GM21526 (cell line): ENCODE measurements around the gene PLPP7.
"Not testable (repeated sequence)": the region's sequence is repeated elsewhere in the genome, so short reads cannot be mapped to it uniquely, and the experiment has no call there.

ENCODE experiments used
- ATAC-seq: cut with Tn5 transposase; IDR thresholded peaks from one replicate; pipeline ENCODE4 v1.9.1; 2021; ENCODE audit warnings: moderate library complexity; ENCODE audit not compliant: unreplicated experiment, low FRiP score

Gene PLPP7

DNA sequence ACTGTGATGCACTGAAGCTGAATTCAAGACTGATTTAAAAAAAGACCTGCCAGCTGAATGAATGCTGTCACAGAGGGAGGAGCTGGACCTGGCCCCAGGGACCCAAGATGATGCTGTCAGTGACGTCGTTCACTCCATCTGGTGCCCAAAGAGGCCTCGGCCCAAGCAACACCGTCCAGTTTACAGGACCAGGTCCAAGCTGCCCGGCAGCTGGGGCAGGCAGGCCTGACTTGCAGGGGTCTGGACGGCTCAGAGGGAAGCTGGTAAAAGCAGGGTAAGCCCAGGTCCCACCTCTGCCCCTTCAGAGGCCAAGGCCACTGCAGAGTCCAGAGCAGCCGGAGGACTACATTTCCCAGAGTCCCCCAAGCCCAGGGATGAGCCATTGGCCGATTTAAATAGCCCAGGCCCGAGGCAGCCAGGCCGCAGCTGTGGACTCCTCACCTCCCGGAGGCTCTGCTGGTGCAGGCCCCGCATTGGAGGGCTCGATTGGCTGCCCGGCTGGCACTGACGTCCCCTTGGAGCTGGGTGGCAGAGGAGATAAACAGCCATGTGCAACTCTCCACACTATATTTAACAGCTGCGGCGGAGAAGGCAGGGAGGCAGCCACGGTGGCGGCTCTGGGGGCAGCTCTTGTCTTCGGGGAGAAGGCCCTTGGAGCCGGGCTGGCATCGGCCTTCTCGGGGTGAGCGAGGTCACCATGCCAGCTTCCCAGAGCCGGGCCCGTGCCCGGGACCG, at the start of gene PLPP7:
TSS of gene PLPP7 (plus strand) at position 423 of the 735 bp plus-strand sequence. CDS start at position 698, 275 bp downstream.
- ATAC-seq = no peak

DNA sequence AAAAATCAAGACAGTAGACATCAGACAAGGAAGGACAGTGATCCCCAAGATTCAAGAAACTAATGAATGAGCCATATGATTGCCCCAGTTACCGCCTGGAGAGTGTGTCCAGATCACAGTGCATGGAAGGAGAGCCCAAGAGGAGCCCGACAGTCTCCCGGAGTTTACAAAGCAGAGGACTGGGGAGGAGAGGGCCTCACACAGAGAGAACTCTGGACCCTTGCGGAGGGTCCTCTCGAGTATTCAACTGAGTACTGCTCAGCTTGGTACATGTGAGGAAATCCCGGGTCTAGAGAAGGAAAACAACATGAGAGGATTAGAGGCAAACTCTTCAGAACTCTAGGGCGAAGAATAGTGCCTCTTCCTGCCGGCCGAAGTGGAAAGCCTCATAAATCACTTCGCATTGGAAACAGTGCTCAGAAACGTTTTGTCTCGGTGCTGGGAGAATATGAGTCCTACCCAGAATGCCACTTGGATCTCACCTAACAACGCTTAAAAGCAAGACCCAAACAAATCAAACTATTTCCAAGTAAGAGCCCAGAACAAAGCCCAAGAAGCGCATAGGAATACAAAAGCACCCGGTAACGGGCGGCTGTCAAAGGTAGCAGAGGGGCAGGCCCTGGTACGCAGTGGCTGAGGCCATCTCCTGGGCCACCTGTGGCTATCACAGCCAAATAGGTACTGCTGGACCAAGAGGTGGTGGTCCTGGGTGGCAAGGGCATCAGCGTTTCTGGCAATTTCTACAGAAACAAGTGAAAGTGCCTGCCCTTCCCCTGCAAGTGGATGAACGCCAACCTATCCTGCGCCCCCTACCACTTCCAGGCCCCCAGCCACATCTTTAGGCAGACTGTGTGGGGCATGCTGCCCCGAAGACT, 49.2 kb upstream of the PLPP7 start:
- ATAC-seq = no peak

DNA sequence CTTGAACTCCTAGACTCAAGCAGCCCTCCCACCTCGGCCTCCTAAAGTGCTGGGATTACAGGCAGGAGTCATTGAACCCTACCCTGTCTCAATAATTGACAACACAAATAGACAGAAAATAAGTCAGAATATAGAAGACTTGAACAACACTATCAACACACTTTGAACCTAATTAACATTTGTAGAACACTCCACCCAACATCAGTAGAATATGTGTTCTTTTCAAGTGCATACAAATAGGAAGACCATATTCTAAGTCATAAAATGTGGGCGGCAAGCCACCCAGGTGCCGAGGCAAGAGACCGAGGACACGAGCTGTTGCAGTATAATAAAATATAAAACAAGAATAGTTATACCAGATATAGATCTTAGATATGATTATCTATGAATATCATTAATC, 45.2 kb upstream of the PLPP7 start:
- not testable (repeated sequence) for ATAC-seq

DNA sequence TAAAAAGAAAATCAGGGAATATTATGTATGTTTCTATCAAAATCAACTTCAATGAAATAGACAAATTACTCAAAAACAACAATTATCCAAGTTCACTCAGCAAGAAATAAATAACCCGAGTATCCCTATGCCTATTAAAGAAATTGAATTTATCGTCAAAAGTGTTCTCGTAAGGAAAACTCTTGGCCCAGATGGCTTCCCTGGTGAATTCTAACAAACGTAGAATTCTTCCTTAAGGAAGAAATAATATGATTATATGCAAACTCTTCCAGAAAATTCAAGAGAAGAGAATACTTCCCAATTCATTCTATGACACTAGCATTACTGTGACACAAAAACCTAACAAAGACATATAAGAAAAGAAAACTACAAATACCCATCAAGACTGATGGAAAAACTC, 42.9 kb upstream of the PLPP7 start:
- ATAC-seq = no peak

DNA sequence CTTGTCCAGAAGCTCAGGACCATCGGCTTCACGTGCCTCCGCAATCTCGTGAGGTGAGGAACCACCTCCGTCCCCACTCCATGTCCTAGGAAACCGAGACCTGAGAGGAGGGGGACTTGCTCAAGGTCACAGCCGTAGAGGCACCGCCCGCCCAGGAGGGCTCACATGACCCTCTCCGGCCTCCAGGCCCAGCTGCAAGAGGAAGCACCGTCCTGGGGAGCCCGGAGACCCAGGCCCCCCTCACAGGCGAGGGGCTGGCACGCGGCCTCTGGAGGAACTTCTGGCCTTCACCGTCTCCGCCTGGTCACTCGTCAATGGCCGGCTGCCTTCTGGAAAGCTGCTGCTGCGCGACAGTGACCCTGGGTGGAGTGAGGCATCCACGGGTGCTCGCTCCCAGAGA, 37.4 kb upstream of the PLPP7 start:
- no peak for ATAC-seq

DNA sequence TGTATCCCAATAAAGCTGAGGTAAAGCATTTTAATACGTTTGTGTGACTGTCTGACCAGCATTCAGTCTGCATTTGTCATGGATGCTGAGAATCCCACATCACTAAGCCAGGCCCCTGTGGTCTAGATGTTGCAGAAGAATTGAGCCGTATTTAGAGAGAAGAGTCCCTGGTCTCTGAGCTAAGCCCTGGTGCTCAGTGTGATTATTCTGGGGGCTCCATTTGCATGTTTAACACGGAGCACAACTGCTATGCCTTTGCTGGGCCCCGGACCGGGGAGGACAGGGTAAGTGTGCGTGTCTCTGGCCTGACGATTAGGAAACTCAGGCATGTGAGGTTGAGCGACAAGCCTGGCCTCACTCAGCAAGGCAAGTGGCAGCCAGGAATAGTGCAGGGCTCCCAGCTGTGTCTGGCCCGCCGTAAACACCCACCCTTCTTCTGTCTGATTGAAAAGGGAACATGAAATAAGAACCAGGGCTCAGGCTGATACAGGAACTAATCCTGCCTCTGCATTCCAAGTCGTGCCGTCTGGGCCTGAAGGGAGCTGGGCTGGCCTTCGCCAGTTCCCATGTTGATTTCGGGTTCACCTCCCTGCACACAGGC, 35.5 kb upstream of the PLPP7 start:
- no peak for ATAC-seq

DNA sequence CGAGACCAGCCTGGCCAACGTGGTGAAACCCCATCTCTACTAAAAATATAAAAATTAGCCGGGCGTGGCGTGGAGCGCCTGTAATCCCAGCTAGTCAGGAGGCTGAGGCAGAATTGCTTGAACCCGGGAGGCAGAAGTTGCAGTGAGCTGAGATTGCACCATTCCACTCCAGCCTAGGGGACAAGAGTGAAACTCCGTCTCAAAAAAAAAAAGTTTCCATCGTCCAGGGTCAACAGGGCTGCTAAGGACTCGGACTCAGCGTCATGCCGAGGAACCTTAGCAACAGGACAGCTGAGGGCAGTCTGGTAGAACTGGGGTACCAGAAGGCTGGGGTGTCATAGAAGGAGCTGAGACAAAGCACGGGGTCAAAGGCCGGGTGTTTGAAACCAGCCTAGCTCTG, 34.9 kb upstream of the PLPP7 start:
- ATAC-seq = no peak

DNA sequence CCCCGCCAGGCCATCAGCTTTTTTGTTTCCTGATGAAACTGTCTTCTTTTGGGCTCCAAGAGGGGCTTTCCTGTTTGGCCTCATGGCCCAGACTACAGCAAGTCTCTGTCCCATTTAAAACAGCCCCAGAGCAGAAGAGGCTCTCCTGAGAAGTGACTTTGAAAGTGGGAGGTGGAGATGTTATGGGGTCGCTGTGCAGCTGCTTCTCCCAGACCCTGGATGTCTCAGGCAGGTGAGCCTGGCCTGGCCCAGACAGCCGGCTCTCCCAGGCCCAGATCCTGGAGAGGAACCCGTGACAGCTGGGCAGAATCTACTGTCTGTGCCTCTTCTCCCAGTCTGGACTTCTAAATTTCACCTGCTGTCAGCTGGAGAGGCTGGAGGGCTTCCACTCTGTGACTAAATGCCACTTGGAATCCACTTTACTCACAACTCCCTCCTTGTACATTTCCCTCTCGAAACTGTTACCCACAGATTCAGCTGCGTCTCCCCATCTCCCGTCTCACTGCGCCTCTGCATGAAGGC, 33.8 kb upstream of the PLPP7 start:
- no peak for ATAC-seq

DNA sequence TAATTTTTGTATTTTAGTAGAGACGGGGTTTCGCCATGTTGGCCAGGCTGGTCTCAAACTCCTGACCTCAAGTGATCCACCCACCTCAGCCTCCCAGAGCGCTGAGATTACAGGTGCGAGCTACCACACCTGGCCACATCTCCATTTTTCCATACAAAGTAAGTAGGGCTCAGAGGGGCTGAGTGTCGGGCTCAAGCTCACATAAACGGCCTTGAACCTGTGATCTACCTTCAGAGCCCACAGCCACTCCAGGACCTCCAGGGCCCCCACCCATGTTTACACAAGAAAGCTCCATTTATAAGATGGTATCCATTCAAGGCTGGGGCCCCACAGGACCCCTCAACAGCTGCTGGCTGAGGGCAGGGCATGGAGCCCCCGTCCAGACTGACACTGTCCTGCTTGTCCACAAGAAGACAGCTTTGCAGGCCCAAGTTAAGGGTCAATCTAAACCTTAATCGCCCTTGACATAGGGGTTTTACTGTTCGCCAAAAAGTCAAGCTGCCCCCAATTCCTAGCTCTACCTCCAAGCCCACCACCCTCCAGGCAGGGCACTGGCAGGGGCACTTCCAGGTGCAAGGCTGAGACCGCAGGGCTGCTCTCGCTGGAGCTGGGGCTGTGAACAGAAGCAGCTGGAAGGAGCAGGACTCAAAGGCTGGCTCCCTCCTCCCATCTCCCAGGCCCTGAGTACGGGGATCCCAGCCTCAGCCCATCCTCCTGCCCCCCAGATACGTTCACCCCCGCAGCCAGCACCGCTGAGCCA, 32.1 kb upstream of the PLPP7 start:
- no peak for ATAC-seq

DNA sequence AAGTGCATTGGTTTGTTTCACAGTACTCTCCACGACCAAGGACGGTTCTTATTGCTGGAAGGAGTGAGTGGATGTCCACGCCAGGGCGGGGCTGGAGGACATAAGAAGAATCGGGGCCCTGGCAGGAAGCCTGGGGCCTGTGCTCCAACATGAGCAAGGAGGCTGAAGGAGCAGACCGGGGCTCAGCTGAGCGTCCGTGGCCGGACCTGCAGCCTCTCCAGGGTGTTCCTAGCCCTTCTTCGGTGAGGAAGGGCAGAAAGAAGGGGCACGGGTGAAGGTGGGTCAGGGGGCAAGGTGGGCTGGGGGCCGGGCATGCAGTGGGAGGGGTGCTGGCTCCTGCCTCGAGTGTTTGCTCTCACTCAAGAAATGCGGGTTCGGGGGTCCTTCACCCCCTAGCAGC, 31.3 kb upstream of the PLPP7 start:
- no peak for ATAC-seq

DNA sequence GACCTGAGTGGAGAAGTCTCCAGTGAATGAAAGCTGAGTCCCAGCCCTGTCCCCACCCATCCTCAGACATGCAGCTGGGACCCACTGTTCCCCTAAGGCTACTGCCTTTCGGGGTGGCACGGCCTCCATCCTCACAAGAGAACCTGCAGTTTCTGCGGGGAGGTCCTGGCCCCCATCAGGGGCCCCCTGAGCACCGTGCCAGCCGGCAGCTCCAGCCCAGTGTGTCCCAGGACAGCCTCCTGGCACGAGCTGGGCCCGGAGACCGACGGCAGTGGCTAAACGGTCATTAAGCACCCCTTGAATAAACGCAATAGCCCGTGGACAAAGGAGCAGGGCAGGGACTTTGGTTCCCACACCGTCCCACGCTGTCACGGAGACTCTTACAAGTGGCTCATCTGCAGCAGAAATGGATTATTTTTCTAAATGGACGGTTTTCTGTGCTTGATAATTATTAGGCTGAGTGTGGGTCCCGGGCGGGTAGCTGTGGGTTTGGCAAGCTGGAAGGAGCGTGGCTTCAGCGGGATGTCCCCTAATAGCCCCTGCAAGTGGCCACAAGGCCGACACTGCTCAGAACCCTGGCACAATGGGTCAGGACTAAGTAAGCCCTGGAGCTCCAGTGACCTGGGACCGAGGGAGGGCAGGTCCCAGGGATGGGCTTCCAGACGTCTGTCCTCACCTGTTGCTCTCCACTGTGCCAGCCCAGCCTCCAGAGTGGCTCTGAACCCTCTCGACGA, 30.7 kb upstream of the PLPP7 start:
- ATAC-seq = no peak

DNA sequence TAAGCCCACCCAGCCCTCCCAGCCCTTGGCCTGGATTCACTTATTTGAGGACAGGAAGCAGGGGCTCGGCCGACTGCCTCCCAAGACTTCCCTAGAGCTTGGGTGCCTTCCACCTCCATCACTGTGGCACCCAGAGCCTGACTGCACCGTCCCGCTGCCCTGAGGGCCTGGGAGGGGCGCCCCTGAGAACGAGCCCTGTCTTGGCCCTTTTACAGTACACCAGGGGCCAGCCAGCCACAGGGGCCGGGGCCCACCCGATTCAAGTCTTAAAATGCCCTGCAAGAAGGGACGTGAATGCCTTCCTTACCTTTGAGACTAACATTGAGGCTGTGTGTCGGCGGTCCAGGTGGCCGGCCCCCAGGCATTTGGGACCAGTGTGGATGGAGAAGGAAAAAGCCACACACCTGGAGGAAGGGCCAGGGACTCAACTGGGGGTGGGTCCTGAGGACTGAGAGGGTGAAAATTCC, 30.1 kb upstream of the PLPP7 start:
- ATAC-seq = no peak

DNA sequence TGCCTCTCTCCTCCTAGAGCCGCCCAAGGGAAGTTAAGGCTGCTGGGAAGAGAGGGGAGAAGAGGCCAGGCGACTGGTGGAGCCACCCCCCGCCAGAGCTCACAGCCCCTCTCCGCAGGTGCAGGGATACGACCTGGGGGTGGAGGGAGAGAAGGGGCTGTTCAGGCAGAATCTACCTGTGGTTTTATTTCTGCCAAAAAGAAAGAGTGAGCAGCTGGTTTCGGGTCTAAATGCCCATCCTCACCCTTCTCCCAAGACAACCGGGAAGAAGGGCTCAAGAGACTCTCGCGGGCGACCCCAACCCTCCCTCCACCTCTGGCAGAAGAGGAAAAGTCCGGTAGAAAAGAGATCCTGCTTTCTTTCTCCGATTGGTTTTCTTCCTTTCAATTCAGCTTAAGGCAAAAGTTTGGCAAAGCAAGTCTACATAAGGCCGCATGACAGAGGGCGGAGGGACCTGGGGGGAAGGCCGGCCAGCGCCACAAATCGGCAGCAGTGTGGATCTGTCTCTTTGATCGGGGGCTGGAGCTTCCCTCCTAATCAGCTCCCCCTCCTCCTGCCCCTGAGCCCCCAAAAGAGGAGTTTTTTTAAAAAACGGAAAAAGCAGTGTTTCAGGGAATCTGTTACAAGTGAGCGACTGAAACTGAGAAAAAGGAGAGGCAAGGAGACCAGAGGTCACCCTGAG, 29.5 kb upstream of the PLPP7 start:
- ATAC-seq = no peak

DNA sequence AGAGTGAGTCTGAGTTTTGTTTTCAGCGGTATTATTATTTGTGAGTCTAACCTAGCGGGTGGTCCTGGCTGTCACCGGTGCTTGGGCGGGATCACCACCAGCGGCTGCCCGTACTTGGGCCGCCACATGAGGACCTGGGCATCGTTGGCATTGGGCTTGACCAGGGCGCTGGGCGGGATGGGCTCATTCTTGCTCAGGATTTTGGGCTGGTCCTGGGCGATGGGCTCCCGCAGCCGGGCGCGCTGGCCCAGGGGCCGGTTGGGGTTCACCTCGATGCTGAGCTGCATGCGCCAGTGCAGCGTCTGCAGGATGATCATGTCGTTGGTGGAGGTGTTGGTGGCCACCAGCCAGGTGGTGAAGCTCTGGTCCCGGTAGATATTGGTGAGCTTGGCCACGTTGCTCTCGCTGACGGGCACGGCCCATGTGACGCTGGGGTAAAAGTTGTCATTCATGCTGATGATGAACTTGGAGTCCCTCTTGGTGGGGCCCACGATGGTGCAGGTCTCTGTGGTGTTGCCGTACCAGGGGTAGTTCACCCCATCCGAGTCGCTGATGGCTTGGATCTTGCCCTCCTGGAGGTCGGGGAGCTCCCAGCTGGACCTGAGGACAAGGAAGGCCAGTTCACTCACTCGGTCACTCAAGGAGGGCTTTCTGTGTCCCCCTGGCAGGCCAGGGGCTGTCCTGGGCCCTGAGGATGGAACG, 28.6 kb upstream of the PLPP7 start:
- ATAC-seq = no peak

DNA sequence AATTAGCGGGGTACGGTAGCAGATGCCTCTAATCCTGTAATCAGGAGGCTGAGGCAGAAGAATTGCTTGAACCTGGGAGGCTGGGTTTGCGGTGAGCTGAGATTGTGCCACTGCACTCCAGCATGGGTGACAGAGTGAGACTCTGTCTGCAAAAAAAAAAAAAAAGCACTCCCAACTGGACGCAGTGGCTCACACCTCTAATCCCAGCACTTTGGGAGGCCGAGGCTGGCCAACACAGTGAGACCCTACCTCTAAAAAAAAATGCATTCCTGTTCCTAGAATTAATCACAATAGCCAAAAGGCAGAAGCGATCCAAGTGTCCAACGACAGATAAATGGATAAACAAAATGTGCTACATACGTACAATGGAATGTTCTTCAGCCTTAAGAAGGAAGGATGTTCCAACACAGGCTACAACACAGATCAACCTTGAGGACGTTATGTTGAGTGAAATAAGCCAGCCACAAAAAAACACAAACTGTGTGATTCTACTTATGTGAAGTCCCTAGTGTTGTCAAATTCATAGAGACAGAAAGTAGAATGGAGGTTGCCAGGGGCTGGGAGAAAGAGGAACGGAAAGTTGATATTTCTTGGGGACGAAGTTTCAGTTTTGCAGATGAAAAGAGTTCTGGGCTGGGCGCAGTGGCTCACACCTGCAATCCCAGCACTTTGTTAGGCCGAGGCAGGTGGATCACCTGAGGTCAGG, 27.0 kb upstream of the PLPP7 start:
- no peak for ATAC-seq

DNA sequence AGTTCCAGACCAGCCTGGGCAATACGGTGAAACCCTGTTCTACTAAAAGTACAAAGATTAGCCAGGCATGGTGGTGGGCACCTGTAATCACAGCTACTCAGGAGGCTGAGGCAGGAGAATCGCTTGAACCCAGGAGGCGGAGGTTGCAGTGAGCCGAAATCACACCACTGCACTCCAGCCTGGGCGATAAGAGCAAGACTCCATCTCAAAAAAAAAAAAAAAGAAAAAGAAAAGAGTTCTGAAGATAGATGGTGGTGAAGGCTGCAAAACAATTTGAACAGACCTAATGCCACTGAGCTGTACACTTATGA, 26.5 kb upstream of the PLPP7 start:
- ATAC-seq = not testable (repeated sequence)

DNA sequence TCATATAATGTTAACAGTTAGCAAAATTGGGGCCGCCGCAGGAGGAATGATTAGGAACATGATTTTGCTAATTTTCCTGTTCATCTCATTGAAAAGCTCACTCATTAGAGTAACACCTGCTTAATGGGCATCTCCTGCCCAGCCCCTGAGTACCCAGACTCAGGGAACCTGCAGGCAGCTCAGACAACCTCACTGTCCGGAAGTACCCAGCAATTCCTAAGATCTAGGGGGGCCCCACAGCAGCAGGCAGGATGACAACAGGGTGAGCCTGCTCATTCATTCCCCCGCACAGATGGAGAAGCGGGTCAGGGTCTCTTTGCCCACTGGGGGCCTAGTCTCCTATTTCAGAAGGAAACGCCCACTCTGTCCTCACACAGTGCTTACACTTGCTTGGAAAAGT, 25.8 kb upstream of the PLPP7 start:
- ATAC-seq = no peak

DNA sequence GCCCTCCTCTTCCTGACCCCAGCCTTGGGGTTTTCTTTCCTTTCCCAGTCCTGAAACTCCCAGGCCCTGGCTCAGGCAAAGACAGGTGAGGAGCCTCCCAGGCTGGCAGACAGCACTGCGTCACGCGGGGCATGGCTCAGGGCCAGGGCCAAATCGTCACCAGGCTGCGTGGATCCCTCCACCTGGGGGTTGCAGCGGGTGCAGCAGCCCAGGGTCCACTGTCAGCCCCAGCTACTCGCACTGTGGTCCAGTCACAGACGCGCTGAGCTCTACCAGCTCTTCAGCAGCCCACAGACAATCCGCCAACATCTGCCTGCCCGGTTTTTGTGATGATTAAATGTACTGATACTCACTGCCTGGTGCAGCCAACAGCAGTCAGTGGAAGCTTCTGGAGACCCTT, 25.3 kb upstream of the PLPP7 start:
- no peak for ATAC-seq
